HG03571 (cell line): ENCODE measurements around the gene IGFL4.

ENCODE experiments used
- ATAC-seq: cut with Tn5 transposase; IDR thresholded peaks from one replicate; pipeline ENCODE4 v1.9.1; 2021; ENCODE audit not compliant: unreplicated experiment

IGFL4 gene

DNA sequence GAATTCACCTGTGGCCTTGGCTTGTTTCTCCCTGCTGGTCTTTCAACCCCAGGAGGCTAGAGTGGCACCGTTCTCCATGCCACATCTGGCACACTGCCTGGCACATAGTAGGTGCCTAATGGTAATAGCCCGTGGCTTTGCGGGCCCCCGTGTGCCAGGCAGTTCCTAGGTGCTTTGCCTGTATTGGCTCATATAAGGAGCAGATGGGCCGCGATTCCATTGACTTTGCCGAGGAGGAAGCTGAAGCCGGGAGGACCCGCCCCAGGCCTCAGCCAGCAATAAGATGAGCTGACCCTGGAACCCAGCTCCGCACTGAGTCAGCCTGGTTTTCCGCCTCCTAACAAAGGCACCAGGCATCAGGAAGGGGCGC, 18.8 kb downstream of the IGFL4 start:
- no peak for ATAC-seq

- no peak for ATAC-seq
Measured at GRCh38 chr19:46021531-46022041, 19.2 kb downstream of the IGFL4 start.

- ATAC-seq = no peak
Measured at GRCh38 chr19:46020819-46021125, 20.0 kb downstream of the IGFL4 start.

DNA sequence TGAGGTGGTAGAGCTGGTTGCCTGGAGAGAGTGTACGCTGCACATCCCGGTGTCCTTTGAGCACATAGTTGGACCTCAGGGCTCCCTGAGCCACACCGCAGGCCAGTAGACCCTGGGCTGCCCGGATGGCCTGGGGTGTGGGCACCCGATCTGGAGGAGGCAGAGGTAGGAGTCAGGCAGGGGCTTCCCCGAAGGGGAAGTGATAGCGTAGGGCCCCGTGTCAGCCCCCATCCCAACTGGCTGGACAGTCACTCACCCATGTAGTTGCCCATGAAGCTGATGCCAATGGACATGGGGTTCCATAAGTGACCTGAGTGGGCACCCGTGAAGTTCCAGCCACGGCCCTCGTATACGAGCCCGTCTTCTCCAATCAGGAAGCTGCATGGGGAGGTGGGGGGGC, 21.5 kb downstream of the IGFL4 start:
- no peak for ATAC-seq

GRCh38 chr19:46018729-46019251, 22.0 kb downstream of the IGFL4 start:
- no peak for ATAC-seq

DNA sequence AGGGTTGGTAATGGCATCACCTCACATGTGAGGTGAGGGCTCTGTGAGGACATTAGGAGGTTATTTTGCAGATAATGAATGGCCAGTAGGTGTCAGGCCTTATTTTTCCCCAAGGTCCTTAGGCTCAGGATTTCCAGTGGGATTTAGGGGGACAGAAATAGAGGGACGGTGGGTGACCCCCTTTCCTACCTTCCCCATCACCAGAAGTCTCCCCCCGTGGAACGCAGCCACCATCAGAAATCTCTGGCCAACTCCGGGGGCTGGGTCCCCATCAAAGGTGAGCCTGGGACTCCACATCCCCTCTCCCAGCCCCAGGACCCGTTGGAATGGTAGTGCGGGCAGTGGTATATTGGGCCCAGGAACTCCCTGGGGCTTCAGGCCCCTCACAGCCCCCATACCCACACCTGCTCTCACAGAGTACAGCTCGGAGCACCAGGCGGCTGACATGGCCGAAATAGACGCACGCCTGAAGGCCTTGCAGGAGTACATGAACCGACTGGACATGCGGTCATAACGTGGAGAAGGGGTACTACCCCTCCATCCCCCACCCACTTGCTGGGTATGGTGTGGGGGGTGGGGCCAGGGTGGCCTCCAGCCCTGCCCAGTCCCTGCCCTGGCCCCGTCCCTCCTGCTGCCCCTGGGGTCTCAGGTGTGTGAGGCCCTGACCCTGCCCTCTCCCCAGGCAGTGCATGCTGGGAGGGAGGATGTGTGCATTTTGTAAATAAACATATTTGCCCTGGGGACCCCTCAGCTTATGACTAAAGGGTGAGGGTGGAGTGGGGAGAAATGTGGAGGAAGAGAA, 22.7 kb downstream of the IGFL4 start:
- no peak for ATAC-seq

GRCh38 chr19:46017095-46017429, 23.7 kb downstream of the IGFL4 start:
- no peak for ATAC-seq

GRCh38 chr19:46016426-46017094, 24.2 kb downstream of the IGFL4 start:
- ATAC-seq = no peak

DNA sequence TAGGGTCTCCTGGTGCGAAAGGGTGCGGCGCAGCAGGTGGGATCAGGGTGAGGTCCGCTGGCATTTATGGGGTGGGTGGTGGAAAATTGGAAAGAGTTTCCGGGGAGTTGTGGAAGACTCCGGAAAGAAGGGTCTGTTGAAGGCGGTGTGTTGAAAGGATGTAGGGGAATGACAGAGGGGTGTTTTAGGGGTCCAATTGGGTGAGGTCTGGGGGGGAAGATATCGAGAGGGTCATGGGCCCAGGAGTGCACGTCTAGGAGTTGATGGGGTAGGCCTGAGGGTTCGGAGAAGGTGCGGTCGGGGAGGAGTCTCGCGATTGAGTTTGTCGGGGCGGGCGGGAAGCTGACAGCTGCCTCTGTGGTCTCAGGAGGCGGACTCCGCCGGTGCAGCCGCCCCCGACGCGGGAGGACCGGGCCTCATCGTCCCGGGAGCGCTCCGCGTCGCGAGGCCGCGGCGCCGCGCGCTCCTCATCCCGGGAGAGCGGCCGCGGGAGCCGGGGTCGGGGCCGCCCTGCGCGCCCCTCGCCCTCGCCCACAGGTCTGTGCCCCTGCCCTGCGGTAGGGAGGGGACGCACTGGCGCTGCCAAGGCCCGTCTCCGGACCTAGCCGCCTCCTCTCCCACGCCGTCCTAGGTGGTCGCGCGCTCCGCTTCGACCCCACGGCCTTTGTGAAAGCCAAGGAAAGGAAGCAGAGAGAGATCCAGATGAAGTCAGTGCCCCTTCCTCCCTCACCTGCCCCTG, 24.9 kb downstream of the IGFL4 start:
- ATAC-seq = no peak

DNA sequence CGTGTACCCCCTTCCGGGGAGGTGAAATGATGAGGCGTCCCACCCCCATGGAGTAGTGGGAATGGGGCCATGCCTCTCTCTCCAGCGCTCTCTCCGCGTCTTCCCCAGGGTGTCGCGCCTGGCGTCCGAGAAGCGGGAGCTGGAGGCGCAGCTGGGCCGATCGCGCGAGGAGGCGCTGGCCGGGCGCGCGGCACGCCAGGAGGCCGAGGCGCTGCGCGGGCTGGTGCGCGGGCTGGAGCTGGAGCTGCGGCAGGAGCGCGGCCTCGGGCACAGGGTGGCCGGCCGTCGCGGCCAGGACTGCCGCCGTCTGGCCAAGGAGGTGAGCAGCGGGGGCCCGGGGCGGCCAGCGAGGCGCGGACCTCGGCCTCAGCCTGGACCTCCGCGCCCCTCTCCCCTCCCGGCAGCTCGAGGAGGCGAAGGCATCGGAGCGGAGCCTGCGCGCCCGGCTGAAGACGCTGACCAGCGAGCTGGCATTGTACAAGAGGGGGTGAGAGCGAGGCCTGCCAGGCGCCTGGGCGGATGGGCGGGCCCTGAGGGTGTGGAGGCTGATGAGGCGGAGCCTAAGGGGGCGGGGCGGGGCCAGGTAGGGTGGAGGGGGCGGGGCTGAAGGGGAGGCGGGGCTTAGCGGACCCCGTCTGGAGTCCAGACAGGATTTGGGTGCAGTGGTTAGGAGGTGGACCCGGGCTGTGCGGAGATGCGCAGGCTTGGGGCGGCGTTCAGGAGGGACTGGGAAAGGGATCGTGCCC, 25.7 kb downstream of the IGFL4 start:
- no peak for ATAC-seq

GRCh38 chr19:46014534-46014933, 26.3 kb downstream of the IGFL4 start:
- ATAC-seq = no peak

GRCh38 chr19:46009530-46010510, 31.0 kb downstream of the IGFL4 start:
- no peak for ATAC-seq

DNA sequence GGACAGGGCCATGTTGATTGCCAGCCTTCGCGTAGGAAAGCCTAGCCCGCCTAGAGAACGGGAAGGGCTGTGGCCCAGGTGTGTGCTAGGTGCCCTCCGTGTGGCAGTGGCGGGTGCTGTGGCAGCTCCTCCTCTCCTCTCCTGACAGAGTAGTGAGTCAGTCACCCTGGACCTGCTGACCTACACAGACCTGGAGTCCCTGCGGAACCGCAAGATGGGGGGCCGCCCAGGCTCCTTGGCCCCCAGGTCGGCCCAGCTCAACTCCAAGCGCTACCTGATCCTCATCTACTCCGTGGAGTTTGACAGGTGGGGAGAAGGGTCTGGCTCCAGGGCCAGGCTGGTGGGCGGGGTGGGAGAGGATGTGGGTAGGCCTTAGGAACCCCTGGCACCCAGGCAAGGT, 34.4 kb downstream of the IGFL4 start:
- no peak for ATAC-seq

GRCh38 chr19:46002678-46003275, 38.0 kb downstream of the IGFL4 start:
- no peak for ATAC-seq

DNA sequence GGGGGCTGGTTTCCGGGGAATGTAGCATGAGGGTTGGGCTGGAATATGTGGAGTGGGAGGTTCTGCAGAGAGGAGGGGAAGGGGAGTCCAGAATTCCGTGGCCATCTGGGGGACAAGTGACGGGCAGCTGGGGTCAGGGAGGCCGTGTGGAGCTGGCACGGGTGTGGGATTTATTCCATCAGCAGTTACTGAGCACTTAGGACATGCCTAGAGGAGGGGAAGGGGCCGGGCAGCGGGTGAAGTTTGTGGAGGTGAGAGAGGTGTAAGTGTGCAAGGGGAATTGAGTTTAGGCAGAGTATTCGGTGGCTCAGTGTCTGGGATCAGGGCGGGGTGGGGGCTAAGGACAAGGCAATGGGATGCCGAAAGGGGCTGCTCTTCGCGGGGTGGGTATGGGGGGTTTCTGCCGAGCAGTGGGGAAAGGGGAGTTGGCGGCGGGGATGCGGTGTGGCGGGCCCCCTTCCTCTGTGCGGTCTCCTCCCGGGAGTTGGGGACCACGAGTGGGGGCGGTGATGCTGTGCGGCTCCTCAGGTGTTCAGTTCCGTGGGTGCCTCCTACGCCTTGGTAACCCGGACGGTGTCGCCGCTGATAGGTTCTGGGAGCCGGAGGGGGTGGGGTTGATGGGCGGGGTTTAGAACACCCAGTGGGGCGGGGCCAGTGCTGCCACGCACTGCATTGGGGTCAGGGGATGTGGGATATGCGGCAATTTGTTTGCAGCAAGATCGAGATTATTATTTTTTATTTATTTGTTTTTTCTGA, 40.1 kb downstream of the IGFL4 start:
- no peak for ATAC-seq

DNA sequence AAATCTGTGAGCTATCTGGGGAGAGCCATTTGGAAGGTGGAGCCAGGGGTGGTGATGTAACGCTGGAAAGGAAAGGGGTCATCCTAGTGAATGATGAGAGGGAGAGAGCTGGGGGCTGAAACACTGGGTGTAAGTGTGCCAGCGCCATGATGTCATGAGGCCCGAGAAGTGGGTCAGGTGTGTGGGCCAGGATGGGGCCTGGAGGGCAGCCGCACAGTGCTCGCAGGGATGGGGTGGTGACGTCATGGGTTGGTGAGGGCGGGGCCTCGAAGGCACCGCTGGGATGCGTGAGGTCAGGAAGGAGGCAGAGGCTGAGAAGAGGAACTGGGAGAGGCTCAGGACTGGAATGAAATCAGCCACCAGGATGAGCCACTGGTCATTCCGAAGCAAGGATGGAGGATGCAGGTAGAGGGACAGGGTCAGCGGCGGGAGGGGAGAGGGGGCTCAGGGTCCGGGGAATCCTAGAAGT, 41.1 kb downstream of the IGFL4 start:
- ATAC-seq = no peak

DNA sequence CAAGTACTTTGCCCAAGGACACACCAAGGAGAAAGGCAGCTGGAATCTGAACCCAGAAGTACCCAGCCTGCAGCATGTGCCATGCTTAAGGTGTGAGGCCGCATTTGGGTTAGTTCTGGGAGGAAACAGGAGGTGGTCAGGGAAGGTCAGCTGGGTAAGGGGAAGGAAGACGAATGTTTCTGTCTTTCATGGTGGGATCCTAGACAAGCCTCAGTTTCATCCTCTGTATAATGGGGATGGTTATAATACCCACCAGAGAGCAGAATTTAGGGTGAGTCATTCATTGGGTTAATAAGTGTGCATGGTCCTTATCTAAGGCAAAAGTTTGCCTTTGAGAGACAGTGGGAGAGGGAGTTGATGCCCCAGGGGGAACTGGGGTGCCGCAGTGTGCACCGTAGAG, 42.0 kb downstream of the IGFL4 start:
- ATAC-seq = no peak

DNA sequence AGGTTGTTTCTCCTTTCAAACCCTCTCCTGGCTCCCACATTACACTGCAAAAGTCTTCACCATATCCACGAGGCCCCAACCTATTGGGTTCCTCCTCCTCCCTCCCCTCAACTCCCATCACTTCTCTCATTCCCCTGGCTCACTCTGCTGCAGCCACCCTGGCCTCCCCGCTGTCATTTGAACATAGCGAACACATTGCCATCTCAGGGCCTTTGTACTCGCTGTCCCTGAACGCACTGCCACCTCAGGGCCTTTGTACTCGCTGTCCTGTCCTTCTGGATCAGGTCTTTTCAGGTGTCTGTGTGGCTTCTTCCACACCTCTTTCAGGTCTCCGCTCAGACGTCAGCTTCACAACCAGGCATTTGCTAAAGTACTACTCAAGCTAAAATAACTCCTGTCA, 43.9 kb downstream of the IGFL4 start:
- no peak for ATAC-seq
